ENCODE data around the gene PYROXD2. TPM values are rescaled to one million over a fixed set of nuclear protein-coding genes. Genes with fewer than 3 reads are reported as not detected.

PYROXD2 gene
- polyA plus RNA-seq, 1 experiment: 20.3 TPM

DNA sequence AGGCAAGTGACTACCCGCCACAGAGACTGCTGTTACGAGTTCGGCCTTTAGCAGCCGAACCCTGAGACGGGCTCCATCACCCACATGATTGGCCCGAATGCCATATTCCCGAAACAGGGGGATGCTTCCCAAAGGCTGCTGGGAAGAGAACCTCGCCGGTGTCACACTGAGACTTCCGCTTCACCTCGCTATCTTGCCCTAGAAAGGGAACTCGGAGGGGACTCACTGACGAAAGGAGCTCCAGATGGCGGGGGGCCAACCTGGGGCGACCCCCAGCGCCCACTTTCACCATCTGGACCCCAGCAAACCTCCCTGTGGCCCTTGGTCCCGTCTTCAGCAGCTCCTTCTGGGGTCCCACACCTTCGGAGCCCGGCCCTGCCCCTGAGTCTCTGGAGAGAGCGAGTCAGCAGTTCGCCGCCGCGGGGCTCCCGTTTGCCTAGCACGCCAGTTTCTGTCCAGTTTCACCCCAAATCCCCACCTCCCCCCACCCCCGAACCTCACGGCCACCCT lies 31.2 kb upstream of the PYROXD2 start:
- Histone ChIP-seq H3K9me3 (ENCODE audit: control insufficient read depth, insufficient read depth, low read length) (no peaks in the 10 kb centered on the region; the same call in 1 of the 2 replicates), H3K4me3 (ENCODE audit: low read depth, low read length) (peak overlapping the region; percentile 84), H3K27ac (ENCODE audit: low read depth, low read length) (peak overlapping the region; percentile 47), H3K27me3 (ENCODE audit: control insufficient read depth, insufficient read depth, low read length) (no peaks in the 10 kb centered on the region)
- TF ChIP-seq, protein P1, sequence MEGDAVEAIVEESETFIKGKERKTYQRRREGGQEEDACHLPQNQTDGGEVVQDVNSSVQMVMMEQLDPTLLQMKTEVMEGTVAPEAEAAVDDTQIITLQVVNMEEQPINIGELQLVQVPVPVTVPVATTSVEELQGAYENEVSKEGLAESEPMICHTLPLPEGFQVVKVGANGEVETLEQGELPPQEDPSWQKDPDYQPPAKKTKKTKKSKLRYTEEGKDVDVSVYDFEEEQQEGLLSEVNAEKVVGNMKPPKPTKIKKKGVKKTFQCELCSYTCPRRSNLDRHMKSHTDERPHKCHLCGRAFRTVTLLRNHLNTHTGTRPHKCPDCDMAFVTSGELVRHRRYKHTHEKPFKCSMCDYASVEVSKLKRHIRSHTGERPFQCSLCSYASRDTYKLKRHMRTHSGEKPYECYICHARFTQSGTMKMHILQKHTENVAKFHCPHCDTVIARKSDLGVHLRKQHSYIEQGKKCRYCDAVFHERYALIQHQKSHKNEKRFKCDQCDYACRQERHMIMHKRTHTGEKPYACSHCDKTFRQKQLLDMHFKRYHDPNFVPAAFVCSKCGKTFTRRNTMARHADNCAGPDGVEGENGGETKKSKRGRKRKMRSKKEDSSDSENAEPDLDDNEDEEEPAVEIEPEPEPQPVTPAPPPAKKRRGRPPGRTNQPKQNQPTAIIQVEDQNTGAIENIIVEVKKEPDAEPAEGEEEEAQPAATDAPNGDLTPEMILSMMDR (IDR thresholded peaks at IDR 0.05; ENCODE audit: low read depth, low read length): no peak
- no peak for DNase-seq (ENCODE audit: low read depth, low spot score)
- CTCF ChIA-PET: interaction anchor here (0.7 to 1.7 kb wide), 6 partner anchors 9 to 275 kb away, joined by 3 to 8 read pairs (median 4); no protein-coding TSS in a partner anchor
- POLR2A ChIA-PET: no interaction called here

DNA sequence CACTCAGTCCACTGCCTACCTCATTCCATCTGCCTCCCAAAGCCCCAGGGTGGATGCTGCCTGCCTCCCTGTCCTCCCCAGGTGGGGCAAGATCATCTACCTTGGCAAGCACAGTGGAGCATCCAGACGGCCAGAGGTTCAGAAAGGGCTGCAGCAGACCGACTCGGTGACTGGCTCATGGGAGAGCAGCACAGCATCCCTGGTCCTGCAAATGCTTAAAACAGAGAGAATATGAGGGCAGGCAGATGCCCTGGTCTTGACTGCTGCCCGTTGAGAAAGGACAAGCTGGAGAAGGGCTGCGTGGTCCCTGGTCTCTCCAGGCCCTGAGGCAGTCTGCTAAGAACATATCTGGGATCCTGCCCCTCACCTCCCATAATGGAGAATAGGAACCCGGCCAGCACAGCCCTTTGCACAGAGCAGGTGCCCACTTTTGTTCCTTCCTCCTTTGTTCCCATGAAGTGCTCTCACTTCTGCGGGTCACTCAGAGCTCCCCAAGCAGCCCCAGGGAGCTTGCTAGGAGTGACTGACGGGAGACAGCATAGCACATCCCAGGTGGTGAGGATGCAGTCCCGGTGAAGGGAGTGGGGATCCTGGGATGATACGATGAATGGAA lies 30.3 kb upstream of the PYROXD2 start:
- ChIA-PET CTCF (interaction anchor here (0.6 to 1.7 kb wide), 5 partner anchors 9 to 136 kb away, joined by 3 to 8 read pairs (median 5); no protein-coding TSS in a partner anchor), POLR2A (no interaction called here)
- H3K27me3 ChIP-seq (ENCODE audit: control insufficient read depth, insufficient read depth, low read length): no peaks in the 10 kb centered on the region

DNA sequence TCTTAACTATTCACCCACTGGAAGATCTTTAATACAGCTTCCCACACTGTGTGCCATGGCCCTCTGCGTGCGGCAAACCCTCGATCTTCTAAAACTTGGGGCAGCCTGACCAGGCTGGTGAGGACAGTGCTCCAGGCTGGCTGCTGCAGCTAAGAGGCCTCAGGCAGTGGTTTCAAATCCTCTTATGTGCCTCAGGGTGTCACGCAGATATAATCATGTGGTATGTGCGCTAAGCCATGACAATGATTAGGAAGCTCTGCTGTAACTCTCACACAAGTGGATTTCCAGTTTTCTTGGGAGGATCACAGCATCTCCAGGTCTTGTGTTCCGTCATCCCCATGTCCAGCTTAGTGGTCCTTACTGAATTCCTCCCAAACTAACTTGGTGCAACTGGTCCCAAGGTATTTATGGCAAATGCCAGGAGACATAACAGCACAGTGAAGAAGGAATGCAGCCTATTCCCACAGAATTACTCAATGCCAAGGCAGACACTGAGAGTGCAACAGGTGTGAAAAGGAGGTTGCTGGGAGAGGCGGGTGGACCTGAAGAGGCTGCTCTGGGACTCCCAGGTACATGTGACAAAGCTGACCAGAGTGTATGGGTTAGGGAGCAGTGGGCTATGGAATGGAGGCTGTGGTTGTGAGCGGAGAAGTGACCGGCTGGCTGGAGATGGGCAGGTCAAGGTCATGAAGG lies 29.5 kb upstream of the PYROXD2 start:
- no peak overlapping the region for H3K4me3 ChIP-seq (ENCODE audit: low read depth, low read length)
- CTCF ChIA-PET: no interaction called here
- TF ChIP-seq, protein P1 (IDR thresholded peaks at IDR 0.05; ENCODE audit: low read depth, low read length): no peak
- H3K9me3 ChIP-seq (ENCODE audit: control insufficient read depth, insufficient read depth, low read length): no peaks in the 10 kb centered on the region; the same call in 1 of the 2 replicates
- no peak overlapping the region for H3K27ac ChIP-seq (ENCODE audit: low read depth, low read length)
- no peaks in the 10 kb centered on the region for H3K27me3 ChIP-seq (ENCODE audit: control insufficient read depth, insufficient read depth, low read length)
- DNase-seq (ENCODE audit: low read depth, low spot score): no peak
- POLR2A ChIA-PET: interaction anchor here (0.6 kb wide), 1 partner anchor 152 kb away, joined by 3 read pairs; no protein-coding TSS in a partner anchor

More for the DNA sequence above, 30.3 kb upstream of the PYROXD2 start:
- DNase-seq (ENCODE audit: low read depth, low spot score): no peak
- TF ChIP-seq, protein P1 (IDR thresholded peaks at IDR 0.05; ENCODE audit: low read depth, low read length): no peak
- H3K27ac ChIP-seq (ENCODE audit: low read depth, low read length): no peak overlapping the region
- H3K9me3 ChIP-seq (ENCODE audit: control insufficient read depth, insufficient read depth, low read length): no peaks in the 10 kb centered on the region; the same call in 1 of the 2 replicates
- H3K4me3 ChIP-seq (ENCODE audit: low read depth, low read length): peak overlapping the region; percentile 84

DNA sequence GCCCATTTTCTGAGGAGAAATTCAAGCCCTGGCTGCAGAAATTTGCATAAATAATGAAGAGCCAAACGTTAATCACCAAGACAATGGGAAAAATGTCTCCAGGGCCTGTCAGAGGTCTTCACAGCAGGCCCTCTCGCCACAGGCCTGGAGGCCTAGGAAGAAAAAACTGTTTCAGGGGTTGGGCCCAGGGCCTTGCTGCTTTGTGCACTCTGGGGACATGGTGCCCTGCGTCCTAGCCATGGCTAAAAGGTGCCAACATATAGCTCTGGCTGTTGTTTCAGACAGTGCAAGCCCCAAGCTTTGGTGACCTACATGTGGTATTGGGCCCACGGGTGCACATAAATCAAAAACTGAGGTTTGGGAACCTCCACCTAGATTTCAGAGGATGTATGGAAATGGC lies 23.7 kb upstream of the PYROXD2 start:
- CTCF ChIA-PET: no interaction called here
- H3K27ac ChIP-seq (ENCODE audit: low read depth, low read length): no peak overlapping the region
- no peak for DNase-seq (ENCODE audit: low read depth, low spot score)
- H3K4me3 ChIP-seq (ENCODE audit: low read depth, low read length): no peak overlapping the region
- POLR2A ChIA-PET: no interaction called here
- peaks cover 3% of the 10 kb centered on the region for H3K9me3 ChIP-seq (ENCODE audit: control insufficient read depth, insufficient read depth, low read length)
- H3K27me3 ChIP-seq (ENCODE audit: control insufficient read depth, insufficient read depth, low read length): no peaks in the 10 kb centered on the region
- TF ChIP-seq, protein P1 (IDR thresholded peaks at IDR 0.05; ENCODE audit: low read depth, low read length): no peak

DNA sequence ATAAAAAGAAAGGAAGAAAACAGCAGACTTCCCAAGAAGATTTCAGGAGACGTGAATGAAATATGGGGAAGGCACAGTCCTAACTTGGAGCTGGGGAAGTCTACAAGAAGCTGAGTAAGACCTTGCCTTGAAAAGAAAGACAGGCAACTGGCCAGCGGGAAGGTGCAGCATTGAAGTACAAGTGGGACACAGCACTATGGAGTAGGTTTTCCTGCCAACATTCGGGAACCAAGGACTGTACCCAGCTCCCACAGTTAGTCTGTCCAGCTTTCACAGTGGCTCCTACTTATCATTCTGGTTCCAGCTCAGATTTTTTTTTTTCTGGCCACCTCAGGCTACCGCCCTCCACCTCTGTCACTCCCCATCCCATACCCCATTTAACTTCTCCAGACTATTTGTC lies 21.7 kb upstream of the PYROXD2 start:
- no peak overlapping the region for H3K27ac ChIP-seq (ENCODE audit: low read depth, low read length)
- H3K27me3 ChIP-seq (ENCODE audit: control insufficient read depth, insufficient read depth, low read length): no peaks in the 10 kb centered on the region
- ChIA-PET POLR2A (no interaction called here), CTCF (interaction anchor here (0.8 to 4.2 kb wide), 3 partner anchors 9 to 194 kb away, joined by 3 to 29 read pairs (median 5); no protein-coding TSS in a partner anchor)
- TF ChIP-seq, protein P1 (IDR thresholded peaks at IDR 0.05; ENCODE audit: low read depth, low read length): no peak
- no peak for DNase-seq (ENCODE audit: low read depth, low spot score)
- H3K4me3 ChIP-seq (ENCODE audit: low read depth, low read length): no peak overlapping the region
- H3K9me3 ChIP-seq (ENCODE audit: control insufficient read depth, insufficient read depth, low read length): peaks cover 9% of the 10 kb centered on the region
